HG03432 (cell line): ENCODE results near the gene SLIT3.

Experiments used
- ATAC-seq: cut with Tn5 transposase; IDR thresholded peaks from one replicate; pipeline ENCODE4 v1.9.1; 2021; ENCODE audit warnings: mild to moderate bottlenecking, moderate library complexity; ENCODE audit not compliant: unreplicated experiment

Gene SLIT3

DNA sequence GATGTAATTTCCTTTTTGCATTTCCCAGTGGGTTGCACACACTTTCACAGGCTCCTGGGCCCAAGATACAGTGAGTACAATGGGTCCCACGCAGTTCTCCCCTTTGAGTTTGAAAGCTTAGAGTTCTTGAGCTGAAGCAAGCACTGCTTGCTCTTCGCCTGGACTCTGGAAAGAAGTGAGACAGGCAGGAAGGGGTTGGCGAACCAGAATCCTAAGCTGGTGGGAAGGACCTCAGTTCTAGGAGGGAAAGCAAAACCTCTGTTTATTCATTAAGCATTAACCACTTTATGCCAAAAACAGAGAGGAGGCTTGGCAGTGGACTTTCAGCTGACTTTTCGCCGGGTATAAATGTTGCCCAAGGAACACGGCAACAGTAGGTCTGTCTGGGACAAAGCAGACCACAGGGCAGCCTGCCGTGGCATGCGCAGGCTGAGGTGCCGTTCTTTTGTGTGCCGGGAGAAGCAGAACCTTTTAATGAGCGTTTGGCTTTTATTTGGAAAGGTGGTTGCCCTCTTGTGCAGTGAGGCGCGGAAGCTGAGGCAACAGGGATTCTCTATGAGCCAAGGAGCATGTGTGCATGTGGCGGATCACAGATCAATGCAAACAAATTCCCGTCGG is 481.8 kb downstream of the SLIT3 start:
- no peak for ATAC-seq

DNA sequence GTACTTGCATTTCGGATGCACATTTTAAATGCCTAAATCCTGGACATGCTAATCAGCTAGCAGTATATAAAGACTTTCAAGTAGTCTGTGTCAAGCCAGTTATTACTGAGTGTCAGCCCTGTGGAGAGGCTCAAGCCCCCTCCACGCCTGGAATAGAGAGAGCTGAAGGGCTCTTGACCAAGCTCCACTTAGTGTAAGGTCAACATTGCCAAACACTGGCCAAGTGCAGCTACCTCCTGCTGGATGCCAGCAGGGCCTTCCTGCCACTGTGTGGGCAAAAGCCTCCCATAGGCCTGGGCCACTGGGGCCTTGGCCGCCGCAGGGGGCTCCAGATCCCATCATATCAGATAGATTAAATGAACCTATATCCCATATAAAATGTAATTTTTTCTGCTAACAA is 482.4 kb downstream of the SLIT3 start:
- ATAC-seq: no peak

DNA sequence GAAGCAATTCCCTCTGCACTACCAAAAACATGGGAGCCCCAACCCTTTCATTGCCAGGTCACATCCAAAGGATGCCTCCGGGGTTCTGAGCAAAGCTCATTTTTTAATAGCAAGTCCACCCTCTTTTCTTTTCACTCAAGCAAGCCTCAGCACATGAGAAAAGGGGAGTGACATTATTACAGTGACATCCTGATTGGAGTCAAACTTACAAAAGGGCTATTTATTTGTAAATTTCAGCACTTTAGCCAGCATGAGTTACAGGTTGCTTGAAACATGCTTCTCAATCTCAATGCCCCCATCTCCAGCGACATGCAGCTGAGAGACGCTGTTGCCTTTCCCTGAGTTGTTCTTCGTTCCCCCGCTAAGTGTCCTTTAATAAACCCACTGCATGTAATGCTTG is 483.3 kb downstream of the SLIT3 start:
- no peak for ATAC-seq

DNA sequence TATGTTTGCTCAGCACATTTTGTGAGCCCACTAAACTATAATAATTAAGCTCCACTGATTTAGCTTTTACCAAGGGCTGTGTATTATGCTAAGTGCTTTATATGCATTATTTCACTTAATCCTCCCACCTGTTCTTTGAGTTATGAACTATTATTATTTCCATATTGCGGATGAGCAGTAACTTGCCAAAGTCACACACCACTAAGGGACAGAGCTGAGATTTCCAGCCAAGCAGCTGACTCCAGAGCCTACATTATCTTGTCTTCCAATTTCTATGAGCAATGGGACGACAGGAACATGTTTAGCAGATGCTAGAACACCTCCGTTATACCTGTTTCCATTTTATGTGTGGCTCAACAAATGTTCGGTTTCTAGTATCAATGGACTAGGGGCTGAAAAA is 484.3 kb downstream of the SLIT3 start:
- no peak for ATAC-seq

DNA sequence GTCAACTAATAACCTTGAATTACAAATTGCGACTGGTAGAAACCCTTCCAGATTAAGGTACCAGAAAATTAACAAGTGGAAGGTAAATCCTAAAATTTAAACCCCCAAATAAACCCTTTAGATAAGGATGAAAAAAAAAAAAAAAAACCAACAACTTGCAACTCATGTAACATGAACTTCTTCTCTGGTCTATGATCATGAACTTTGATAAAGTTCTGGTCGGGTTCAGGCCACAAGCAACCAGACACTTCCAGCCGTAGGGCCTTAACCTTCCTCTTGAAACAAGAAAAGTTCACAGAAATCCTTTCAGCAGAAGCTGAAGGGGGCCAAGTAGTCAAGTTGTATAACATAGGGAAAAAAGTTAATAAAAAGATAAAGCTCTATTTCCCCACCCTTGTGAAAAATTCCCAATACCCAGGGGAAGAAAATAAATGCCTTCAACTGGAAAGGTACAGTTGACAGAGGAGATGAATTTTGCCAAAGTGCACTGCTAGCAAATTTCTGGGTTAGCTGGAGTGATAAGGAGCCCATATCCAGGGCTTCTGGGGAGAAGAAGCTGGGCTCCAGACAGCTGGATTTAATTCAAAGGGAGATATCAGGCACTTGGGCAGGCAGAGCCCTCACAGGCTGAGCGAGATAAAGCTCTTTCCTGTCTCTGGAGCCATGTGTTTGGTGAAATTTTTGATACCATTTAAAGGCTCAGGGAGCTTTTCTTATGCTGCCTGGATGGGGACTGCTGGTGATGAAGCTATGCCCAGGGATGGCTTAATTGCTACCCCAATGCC is 487.6 kb downstream of the SLIT3 start:
- no peak for ATAC-seq

DNA sequence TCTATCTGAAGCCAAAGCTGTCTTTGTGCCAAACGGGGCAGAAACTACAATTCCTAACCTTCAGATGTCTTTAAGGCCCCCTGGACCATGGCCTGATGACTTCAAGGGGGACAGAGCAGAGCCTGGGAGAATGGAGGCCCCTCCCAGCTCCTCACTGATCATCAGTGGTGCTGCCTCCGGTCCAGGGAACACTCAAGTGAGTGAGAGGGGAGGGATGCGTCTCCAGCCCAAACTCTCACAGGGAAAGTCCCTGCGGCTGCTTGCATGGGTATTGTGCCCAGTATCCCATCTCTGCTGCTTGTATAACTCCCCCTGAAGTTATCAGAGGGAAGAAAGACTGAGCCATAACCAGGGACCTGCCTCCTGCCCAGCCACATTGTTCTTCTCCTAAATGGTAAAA is 490.3 kb downstream of the SLIT3 start:
- no peak for ATAC-seq

DNA sequence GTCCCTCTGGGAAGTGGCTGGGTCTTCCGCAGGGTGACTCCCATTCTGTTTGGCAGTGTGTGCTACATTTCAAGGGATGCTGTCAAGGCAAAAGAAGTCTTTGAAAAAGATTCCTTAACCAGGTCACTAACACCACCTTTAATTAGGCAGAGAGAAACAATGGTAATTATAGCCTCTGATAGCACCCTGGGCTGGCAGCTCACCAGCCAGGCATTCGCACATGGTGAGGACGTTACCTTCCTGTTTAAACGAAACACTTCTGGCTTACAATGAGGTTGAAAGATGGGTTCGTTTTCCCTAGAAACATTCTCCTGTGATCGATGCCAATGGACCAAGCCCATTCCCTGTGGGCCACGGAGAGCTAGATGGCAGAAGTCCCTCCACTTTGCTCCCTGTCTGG is 491.7 kb downstream of the SLIT3 start:
- no peak for ATAC-seq

DNA sequence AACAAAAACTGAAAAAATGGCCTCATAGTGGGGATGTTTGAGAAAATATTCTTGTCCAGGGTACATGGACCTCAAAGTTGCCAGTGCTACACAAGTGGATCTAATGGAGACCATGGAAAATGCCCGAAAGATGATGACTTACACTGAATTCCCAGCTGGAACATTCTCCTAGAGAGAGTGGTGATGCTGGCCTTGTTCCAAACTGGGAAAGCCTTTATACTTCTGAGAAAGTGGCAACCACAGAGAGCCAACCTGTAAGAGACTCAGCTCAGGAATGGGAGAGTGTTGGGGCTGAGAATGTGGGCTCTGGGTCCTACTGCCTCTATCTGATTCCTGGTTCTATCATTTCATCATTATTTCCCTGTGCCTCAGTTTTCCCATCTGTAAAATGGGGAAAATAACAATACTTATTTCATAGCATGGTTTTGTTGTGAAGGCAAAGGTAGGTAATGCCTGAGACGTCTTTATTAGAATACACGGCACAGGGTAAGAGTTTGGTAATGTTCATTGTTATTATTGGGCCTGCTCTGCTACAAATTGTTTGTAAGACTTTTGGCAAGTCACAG is 492.8 kb downstream of the SLIT3 start:
- no peak for ATAC-seq

DNA sequence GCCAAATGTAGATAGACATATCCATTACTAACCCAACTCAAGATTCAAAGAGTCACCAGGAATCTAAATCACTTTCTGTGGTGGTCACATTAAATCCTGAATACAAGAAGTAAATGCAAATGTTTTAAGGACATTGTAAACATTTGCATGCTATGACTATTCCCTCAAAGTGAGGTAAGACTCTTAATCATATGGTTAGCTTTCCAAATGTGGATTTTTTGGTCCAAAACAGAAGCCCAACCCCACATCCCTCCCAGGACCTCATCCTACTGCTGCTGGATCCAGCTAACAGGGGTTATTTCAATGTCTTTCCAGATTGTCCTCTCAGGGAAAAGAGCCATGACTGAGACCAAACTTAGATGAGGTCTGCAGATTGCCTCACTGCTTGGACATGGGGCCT is 493.7 kb downstream of the SLIT3 start:
- ATAC-seq: no peak

DNA sequence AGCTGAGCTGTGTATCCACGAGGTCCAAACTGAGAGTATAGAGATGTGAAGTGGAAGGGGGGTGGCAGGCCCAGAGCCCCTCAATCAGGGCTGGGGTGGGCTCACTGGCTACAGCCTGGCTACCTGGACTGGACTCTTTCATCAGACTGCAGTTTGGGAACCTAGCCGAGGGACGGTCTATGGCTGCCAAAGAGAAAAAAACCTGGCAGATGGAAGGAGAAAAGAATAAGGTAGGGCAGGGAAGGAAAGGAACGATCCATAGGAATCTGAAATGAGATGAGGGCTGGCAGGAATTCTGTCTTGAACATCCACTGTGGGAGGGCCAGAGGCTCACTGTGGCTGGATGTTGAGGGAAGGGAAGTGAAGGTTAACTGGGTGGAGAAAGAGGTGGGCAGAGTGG is 497.4 kb downstream of the SLIT3 start:
- no peak for ATAC-seq

DNA sequence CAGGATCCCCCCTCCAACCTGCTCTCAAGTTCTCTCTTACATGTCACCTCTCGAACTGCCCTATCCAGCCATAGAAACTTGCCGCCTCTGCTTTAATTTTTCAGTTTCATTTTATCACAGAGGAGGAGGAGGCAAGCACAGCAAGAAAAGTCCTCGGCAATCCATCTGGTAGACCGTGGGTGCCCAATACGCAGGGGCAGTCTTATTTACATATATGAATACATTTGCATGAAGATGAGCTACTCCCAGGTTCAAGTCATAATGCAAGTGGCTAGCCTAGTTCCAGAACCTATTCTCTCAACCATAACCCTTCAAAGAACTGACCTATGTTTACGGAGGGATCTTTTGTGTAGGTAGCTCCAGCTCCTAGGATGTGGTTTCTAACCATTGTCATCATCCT is 498.6 kb downstream of the SLIT3 start:
- no peak for ATAC-seq

DNA sequence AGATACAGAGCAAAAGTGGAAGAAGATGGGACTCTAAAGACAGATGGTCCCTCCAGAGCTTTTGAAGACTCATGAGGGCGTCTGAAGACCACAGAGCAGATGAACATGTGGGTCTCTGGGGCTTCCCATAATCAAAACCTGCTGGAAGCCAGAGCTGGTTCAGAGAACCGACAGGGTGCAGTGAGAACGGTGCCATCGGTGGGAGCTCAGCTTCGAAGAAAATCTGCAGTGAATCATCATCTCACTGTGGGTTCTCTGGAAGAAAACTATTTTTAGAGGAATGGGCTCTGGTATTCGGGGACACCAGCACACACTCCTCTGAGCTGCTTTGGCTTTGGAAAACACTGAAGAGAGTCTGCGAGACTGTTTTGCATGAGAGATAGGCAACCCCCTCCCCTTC is 499.4 kb downstream of the SLIT3 start:
- no peak for ATAC-seq

DNA sequence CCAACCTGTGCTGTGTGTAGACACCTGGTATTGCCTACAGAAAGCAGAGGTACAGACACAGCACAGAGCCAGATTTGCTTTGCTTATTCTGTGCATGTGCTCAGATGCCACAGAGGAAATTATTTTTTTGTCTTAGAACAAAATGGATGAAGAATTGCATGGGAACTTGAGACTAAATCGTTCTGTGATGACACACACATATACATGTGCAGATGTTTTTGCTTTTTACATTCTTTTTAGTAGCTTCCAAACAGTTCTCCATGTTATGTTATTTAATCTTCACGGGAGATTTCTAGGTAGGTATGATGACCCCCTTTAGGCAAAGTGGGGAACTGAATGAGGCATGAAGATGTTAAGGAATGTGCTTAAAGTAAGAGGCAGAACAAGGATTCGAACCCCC is 500.2 kb downstream of the SLIT3 start:
- ATAC-seq: no peak

DNA sequence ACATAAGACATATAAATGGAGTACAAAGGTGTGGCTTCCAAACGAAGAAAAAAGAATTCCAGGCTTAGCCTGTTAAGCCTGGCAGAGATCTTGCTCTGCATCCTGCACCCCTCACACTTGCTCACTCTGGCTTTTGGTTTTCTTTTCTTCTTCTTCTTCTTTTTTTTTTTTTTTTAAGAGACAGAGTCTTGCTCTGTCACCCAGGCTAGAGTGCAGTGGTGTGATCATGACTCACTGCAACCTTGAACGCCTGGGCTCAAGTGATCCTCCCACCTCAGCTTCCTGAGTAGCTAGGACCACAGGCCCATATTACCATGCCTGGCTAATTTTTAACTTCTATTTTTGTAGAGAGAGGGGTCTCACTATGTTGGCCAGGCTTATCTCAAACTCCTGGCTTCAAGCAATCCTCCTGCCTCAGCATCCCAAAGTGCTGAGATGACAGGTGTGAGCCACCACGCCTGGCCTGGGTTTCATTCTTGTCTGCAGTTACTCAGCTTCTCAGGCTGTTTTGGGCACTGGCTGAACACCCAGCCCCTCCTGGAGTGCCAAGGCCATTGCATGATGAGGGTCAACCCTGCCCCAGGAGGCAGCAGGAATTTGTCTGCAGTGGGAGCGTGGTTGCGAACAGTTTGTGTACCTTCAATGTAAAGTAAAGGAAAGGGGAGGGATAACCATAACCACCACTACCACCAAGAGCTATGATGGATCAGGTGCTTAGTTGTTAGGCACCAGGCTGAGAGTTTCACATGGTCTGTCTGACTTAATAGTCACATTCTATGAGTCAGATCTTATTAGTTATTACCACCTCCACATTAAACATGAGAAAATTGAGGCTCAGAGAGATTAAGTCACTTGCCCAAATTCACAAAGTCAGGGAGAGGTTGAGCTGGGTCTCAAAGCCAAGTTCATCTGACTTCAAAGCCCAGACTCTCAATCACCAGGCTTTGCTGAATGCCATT is 502.6 kb downstream of the SLIT3 start:
- no peak for ATAC-seq

DNA sequence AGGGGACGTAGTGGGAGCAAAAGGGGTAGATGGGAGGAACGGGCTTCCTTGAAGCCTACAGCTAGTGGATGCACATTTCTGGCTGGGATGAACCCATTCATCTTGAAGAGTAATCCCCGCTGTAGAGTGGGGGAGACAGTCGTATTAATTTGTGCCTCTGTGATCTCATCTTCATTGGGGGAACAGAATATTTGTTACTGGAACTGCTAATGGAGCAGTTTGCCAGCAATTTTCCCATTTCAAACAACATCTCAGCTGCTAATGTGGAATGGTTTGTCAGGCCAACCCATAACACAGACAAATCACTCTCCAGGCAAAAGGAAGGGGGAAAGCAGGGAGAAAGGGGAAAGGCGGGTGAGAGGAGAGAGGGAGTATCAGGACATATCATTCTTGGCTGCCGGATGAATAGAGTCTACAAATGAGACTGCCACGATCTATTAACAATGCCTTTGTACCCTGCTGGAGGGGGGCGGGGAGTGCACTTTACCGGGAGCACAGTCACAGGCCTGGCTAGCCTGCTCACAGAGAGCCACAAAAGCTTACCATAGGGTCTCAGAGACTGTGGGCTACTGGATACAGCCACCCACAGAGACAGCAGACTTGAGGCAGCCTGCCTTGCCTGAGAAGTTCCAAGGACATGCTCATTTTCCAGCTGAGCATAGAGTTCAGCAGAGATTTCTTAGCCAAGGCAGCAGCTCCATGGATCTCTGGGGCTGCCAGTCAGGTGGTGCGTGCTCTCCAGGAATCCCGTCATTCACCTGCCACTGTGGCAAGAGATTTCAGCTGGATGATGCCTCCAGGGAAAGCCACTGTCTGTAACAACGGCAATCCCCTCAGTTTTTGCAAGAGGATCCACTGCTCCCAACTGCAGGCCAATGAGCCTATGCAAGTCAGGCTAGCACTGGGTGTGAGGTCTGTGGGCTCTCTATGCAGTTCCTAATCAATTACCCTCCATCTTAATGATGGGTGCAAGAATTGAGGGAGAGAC is 504.1 kb downstream of the SLIT3 start:
- no peak for ATAC-seq

DNA sequence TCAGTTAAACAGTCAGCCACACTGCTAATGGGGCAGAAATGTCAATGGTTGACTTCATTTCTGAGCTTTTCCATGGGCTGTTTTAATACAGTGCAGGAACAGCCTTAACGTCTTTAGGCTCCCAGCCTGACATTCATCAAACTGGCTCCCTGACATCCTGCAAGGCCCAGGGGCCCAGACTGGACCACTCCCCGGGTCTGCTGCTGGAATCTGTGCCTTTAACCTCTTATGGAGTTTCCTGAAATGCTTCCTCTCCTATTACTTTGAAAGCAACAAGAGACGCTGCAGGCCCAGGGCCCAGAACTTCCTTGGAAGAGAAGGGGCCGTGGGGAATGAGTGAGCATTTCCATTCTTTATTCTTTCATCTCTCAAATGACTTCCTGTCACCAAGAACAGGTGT is 504.9 kb downstream of the SLIT3 start:
- ATAC-seq: no peak

DNA sequence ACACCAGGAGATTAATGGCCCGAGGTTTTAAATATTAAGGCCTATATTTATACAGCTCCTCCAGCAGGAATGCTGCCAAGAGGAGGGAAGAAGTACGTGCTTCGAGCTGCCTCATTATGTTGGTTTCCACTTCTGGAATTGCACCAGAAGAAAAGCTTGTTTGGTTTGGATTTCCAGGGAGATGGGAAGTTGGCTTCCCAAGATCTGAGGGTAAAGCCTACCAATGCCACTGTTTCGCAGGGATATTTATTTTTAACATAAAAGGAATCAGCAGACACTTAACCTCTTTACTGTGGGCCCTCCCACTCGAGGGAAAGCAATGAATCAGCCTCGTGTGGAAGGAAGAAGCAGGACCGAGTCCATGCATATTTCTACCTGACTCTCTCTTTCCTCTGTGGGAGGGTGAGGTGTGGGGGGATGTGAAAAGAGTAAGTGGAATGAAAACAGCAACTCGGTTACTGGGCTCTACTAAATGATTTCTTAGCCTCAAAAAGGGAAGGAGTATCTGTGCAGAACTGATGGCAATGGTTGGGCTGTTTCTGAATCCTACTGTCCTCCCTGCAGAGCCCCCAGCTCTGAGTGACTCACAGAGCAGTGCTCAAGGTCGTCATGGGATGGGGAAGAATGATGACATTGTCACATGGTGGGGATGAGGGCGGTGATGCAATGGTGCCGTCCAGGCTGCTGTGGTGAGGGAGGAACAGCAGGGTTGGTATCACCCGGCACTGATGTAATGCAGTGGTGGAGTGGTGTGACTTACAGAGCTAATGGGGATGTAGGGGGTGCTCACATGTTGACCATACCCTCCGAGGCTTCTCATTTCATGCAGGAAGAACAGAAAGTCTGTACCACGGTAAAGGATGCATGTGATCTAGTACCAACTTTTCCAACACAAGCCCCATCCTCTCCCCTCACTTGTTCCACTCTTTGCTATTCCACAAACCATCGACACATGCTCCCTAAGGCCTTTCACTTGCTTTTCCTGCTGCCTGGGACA is 506.8 kb downstream of the SLIT3 start:
- no peak for ATAC-seq

DNA sequence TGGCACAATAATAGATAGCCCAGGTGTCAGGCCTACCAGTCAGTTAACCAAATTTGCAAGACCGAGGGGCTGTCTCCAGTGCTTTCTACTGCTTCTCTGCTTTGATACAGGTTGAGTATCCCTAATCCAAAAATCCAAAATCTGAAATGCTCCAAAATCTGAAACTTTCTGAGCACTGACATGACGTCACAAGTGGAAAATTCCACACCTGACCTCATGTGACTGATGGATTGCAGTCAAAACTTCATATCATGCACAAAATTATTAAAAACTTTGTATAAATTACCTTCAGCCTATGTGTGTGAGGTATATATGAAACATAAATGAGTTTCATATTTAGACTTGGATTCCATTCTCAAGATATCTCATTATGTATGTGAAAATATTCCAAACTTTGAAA is 508.3 kb downstream of the SLIT3 start:
- ATAC-seq: no peak

DNA sequence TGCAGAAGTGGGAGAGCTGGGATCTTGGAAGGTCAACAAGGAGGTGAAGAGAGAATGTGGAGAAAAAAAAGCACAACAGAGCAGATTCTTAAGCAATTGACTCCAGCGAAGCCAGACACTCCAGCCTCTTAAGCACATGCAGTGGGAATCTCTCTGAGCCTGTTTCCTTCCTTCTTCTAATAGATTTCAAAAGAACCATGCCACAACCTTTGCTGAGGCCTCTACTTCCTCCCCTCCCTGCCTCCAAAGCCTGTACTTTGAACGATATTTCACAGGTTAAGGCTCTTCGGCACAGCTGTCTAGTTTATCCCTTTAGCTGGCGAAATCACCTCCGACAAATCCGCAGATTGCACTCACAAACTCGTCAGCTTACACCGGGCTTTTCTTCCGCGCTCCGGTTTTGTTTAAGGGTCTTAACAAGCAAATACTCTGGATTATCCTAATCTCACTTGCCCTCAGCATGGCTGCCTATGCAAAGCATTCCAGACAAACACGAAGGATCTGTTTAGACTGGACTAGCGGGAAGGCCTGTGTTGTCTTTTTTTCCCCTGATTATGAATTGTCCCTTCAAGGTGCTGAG is 510.2 kb downstream of the SLIT3 start:
- ATAC-seq: no peak
